Measurements from ENCODE around the gene C1orf53.
A peak's percentile ranks its signal among the peaks of the same experiment; 100 is the strongest.
"Not testable (repeated sequence)": the region's sequence is repeated elsewhere in the genome, so short reads cannot be mapped to it uniquely, and the experiment has no call there.

C1orf53 gene

GRCh38 chr1:197902454-197903195 lies at the start of gene C1orf53:
TSS of gene C1orf53 (plus strand) at chr1:197902630. CDS start at chr1:197902650, 20 bp downstream.
- FAIRE-seq = no peak

DNA sequence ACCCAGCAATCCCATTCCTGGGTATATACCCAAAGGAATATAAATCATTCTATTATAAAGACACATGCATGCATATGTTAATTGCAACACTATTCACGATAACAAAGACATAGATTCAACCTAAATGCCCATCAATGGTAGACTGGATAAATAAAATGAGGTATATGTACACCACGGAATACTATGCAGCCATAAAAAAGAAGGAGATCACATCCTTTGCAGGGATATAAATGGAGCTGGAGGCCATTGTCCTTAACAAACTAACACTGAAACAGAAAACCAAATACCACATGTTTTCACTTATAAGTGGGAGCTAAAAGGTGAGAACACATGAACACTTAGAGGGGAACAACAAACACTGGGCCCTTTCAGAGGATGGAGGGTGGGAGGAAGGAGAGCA lies 46.7 kb upstream of the C1orf53 start:
- not testable (repeated sequence) for FAIRE-seq

- no peak for FAIRE-seq
These were observed 45.0 kb upstream of the C1orf53 start for GRCh38 chr1:197857477-197857876.

GRCh38 chr1:197859024-197859423 lies 43.4 kb upstream of the C1orf53 start:
- no peak for FAIRE-seq

DNA sequence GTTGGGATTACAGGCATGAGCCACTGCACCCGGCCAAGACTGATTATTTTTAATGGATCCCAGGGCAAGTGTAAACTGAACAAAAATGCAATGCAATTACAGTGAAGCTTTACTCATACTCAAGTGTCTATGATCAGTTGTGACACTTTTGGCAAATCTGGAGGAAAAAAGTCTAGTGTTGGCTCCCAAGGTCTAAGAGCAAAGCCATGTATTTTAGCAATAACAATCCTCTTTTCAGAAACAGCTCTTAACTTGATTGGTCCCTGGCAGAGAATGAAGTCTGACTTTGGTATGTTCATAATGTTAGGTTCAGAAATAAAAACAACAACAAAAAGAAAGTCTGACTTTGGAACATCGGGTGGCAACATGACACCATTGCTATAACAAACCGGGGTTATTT lies 40.2 kb upstream of the C1orf53 start:
- no peak for FAIRE-seq

GRCh38 chr1:197862671-197863070 lies 39.8 kb upstream of the C1orf53 start:
- no peak for FAIRE-seq

DNA sequence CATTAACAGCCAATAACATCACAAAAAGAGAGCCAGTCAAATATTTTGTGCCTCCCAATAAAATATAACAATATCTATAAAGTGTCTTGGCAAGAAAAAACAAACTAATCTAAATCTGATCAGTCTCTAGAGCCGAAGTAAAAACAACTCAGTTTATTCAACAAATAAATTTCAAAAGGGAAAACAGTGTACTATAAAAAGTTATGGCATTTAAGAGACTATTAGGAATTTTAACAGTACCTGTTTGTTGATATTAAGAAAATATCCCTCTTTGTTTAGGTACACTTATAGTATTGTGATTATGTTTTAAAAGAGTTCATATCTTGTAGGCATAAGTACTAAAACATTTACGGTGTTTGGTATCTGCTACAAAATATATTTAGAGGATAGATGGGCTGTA lies 36.6 kb upstream of the C1orf53 start:
- FAIRE-seq = peak; percentile 17

DNA sequence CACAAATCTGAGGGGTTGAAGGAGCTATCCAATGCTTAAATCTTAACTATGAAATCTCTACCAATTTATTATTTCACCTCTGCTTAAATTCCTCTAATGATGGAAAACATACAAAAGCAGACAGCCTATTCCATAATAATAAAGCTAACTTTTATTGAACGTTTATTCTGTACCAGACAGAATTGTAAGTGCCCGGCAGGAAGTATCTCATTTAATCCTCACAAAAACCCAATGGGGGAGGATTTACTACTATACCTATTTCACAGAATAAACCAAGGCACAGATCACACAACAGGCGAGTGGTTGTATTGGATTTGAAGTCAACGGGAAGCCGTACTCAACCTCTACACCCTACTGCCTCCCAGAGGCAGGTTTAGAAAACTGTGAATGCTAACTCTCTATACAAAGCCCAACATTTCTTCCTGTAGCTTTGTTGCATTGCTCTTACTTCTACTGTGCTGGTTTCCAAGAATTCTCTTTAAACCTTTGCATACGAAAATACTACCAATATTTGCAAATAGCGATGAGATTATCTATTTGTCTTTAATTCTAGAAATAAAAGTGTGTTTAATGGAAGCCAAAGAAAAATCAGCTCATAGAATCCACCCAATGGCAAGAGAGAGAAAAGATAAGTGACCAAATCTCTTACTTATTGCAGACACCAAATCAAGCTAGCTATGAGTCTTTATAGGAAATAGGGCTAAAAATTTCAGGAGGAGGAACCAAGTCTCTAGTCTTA lies 33.5 kb upstream of the C1orf53 start:
- peak; percentile 81 for FAIRE-seq

GRCh38 chr1:197869490-197870077 lies 32.8 kb upstream of the C1orf53 start:
- FAIRE-seq = no peak

DNA sequence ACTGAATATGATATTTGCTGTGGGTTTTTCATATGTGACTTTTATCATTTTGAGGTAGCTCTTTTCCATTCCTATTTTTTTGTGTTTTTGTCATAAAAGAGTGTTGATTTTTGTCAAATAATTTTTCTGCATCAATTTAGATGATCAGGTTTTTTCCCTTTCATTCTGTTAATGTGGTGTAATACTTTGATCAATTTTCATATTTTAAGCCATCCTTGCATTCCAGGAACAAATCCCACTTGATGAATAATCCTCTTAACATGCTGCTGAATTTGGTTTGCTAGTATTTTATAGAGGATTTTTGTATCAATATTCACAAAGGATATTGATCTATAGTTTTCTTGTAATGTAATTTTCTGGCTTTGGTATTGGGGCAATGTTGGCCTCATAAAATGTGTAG lies 25.5 kb upstream of the C1orf53 start:
- no peak for FAIRE-seq

GRCh38 chr1:197880385-197880784 lies 22.0 kb upstream of the C1orf53 start:
- not testable (repeated sequence) for FAIRE-seq

DNA sequence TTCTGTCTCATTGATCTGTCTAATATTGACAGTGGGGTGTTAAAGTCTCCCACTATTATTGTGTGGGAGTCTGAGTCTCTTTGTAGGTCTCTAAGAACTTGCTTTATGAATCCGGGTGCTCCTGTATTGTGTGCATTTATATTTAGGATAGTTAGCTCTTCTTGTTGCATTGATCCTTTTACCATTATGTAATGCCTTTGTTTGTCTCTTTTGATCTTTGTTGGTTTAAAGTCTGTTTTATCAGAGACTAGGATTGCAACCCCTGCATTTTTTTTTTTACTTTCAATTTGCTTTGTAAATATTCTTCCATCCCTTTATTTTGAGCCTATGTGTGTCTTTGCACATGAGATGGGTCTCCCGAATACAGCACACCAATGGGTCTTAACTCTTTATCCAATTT lies 20.2 kb upstream of the C1orf53 start:
- FAIRE-seq = not testable (repeated sequence)

DNA sequence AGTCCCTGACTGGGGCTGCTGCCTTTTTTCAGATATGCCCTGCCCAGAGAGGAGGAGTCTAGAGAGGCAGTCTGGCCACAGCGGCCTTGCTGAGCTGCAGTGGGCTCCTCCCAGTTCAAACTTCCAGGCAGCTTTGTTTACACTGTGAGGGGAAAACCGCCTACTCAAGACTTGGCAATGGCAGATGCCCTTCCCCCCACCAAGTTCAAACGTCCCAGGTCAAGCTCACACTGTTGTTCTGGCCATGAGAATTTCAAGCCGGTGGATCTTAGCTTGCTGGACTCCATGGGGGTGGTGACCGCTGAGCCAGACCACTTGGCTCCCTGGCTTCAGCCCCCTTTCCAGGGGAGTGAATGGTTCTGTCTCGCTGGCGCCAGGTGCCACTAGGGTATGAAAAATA lies 18.3 kb upstream of the C1orf53 start:
- FAIRE-seq = no peak

DNA sequence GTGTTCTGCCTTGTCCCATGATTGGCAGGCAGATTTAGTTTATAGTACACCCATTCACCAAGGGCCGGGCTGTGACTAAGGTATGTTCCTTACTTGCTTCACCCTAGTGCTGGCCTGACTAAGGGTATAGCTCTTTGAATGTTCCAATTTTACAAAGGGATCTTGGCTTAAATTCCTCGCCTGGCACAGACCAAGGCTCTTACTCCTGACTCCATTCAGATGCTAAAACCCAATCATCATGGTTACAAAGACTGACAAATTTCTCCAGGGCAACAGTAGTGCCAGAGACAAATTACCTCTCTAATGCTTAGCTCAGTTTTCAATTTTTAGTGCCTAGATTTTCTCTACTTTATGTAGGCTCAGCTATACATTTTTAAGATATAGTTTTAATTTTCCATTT lies 11.5 kb upstream of the C1orf53 start:
- FAIRE-seq = no peak

GRCh38 chr1:197892684-197893083 lies 9.7 kb upstream of the C1orf53 start:
- no peak for FAIRE-seq

- FAIRE-seq = no peak
These were observed 6.1 kb upstream of the C1orf53 start for GRCh38 chr1:197896301-197896700.

DNA sequence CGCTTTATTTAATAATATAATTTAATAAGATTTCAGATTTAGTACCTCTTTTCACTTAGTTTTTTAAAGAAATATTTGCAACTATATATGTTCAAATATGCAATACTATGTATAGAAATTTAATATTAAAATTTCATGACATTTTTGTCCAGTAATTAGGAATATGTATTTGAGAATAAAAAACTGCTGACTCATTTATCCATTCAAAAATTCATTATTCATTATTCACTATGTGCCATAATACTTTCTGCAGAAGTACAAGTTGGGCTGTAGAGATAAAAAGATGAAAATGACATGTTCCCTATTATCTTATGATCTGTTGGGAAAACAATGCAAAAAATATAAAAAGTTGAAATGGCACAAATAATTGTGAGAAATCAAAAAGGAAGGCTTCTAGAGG lies 3.4 kb upstream of the C1orf53 start:
- no peak for FAIRE-seq

DNA sequence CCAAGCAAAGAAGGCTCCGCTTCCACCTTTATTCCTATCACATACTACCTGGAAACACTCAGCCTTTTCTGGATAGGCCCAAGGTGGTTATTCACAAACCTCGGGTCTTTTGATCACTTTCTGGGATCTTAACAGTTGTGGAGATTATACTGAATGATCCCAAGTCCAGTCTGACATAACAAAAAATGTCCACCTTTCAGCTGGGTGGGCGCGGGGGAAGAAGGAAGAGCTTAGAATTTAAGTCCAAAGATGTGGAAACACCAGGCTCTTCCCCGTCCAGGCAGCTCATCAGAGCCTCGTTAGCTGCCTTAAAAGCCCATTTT lies 338 bp upstream of the C1orf53 start:
- FAIRE-seq = no peak

DNA sequence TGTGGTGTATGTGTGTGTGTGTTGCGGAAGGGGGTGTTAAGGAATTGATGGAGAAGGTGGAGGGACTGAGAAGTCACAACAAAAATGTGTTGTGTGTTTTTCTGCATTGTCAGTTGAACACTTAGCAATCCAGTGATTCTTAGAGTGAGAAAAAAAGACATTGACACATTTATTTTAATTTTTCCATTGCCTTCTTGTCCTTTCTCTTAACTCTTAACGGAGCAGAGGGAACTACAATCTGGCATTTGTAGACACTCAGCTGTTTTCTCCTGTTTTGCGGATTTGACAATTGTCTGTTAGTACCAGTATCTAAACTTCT lies 725 bp downstream of the C1orf53 start:
- FAIRE-seq = no peak

DNA sequence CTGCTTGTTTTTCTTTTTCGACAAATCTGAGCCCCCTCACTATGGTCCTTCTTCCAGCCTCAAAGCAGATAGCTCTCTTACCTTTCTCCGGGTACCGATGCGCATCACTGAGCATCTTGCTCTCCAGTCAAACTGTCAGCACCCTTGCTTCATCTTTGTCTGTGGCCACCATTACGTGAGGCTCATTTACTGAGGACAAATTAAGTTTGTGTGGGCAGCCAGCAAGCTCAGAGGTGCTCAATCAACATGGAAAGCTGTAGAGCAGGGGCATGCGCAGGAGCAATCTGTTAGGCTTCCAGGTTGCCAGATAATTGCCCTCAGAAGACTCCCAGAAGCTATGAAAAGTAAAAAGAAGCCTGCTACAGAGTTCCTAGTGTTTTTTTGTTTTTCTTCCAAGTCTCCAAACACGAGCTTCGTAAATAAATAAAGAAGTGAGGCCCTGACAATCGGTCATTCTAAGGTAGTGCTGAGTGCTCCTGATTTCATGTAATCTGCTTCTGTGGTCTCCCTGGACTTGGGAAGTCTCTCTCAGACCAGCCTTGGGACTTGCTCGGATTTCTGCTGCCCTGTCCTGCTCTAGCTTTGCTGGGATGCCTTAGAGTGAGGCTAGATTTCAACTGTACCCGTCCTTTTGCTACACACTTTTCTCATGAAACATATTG lies 1.8 kb downstream of the C1orf53 start:
- FAIRE-seq = no peak

DNA sequence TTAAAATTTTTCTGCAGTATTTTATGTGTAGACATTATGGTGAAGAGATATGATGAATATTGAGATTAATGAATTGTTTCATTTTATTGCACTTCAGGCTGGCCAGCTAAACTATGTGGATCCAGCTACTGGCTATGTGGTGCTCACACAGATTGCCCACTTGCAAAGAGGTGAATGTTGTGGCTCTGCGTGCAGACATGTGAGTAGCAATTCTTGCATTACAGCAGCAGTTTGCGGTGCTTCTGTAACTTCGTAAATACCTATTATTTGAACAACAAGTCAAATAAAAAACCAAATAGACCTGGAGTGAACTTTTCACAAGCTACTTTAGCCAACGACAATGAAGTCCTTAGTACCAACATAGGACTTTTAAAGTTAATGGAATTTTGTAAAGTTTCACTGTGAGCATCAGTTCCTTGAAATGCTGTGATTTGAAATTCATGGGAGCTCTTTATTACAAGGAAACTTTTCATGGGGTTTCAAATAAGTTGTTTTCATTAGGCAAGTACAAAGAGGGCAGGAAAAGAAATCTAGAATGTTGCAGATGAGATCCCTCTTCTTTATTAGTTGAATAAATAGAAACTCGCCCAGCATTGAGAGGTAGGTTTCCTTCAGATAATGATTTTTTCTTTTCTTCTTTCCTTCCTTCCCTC lies 3.4 kb downstream of the C1orf53 start:
- no peak for FAIRE-seq

GRCh38 chr1:197907846-197908616 lies 5.6 kb downstream of the C1orf53 start:
- no peak for FAIRE-seq

Data from islet of Langerhans (tissue), 1 donor.